NCI-H1105 (cell line): Measurements from ENCODE around the gene CHP1.
A peak's percentile ranks its signal among the peaks of the same experiment; 100 is the strongest.
"Not testable (repeated sequence)": the region's sequence is repeated elsewhere in the genome, so short reads cannot be mapped to it uniquely, and the experiment has no call there.

Source experiments
- DNase-seq: peaks from one replicate; lab custom pipeline; 2025; lab: John Stamatoyannopoulos, UW

The CHP1 gene

GRCh38 chr15:41230650-41231421 lies at the start of gene CHP1, which contains the start of gene EXD1:
CHP1 (plus strand) TSS chr15:41231268; CDS start chr15:41231383, 115 bp downstream.
EXD1 (minus strand) TSS chr15:41230757; CDS start chr15:41226575, 4,182 bp downstream.
- DNase-seq: peak; percentile 85

GRCh38 chr15:41182266-41182665 lies 48.8 kb upstream of the CHP1 start:
- no peak for DNase-seq

- DNase-seq: no peak
Measured at GRCh38 chr15:41183581-41183980, 47.5 kb upstream of the CHP1 start.

GRCh38 chr15:41194444-41194843 lies 36.6 kb upstream of the CHP1 start:
- no peak for DNase-seq

- DNase-seq: no peak
Measured at GRCh38 chr15:41199470-41199869, 31.6 kb upstream of the CHP1 start.

- no peak for DNase-seq
Measured at GRCh38 chr15:41203395-41203794, 27.7 kb upstream of the CHP1 start.

GRCh38 chr15:41205315-41205714 lies 25.8 kb upstream of the CHP1 start:
- no peak for DNase-seq

- no peak for DNase-seq
Measured at GRCh38 chr15:41207687-41208448, 23.2 kb upstream of the CHP1 start.

GRCh38 chr15:41215708-41216107 lies 15.4 kb upstream of the CHP1 start:
- DNase-seq: no peak

GRCh38 chr15:41218851-41219250 lies 12.2 kb upstream of the CHP1 start:
- no peak for DNase-seq

- no peak for DNase-seq
Measured at GRCh38 chr15:41219381-41219780, 11.7 kb upstream of the CHP1 start.

GRCh38 chr15:41230345-41230649 lies 771 bp upstream of the CHP1 start:
- DNase-seq: no peak

- no peak for DNase-seq
Measured at GRCh38 chr15:41231422-41232226, 556 bp downstream of the CHP1 start.

GRCh38 chr15:41233367-41233771 lies 2.3 kb downstream of the CHP1 start:
- no peak for DNase-seq

GRCh38 chr15:41235228-41235627 lies 4.2 kb downstream of the CHP1 start:
- DNase-seq: not testable (repeated sequence)

- DNase-seq: no peak
Measured at GRCh38 chr15:41235929-41236328, 4.9 kb downstream of the CHP1 start.

- DNase-seq: no peak
Measured at GRCh38 chr15:41238100-41238499, 7.0 kb downstream of the CHP1 start.

- peak; percentile 85 for DNase-seq
Measured at GRCh38 chr15:41241221-41241964, 10.3 kb downstream of the CHP1 start.

GRCh38 chr15:41250745-41251144 lies 19.7 kb downstream of the CHP1 start:
- not testable (repeated sequence) for DNase-seq

- DNase-seq: no peak
Measured at GRCh38 chr15:41251411-41251810, 20.3 kb downstream of the CHP1 start.

GRCh38 chr15:41254560-41254959 lies 23.5 kb downstream of the CHP1 start:
- DNase-seq: no peak

- no peak for DNase-seq
Measured at GRCh38 chr15:41256103-41256502, 25.0 kb downstream of the CHP1 start.
